Right cardiac atrium (tissue), 5 donors: ENCODE measurements around the gene PCED1A. TPM values are rescaled to one million over a fixed set of nuclear protein-coding genes. Genes with fewer than 3 reads are reported as not detected.
A peak's percentile ranks its signal among the peaks of the same experiment; 100 is the strongest.

Experiments
- ATAC-seq, 2 donors: fragments of 200-7000 bp; cut with Tn5 transposase; one replicate each; pipeline versions ENCODE4 v1.8.0 to v1.9.1; 2020; ENCODE audit warnings: moderate library complexity in 2 of 2, mild to moderate bottlenecking in 1 of 2
- DNase-seq, 3 donors: peaks; one replicate each; pipeline ENCODE4 v3.0.0-alpha.2; 2020
- H3K27ac ChIP-seq: one replicate; pipeline ENCODE4 v1.5.1; 2013; ENCODE audit warnings: mild to moderate bottlenecking, low read length, control low read depth, moderate library complexity
- H3K27me3 ChIP-seq: one replicate; pipeline ENCODE4 v1.6.1; 2013; ENCODE audit not compliant: control insufficient read depth, insufficient read depth
- H3K4me1 ChIP-seq: one replicate; pipeline ENCODE4 v1.6.1; 2013; ENCODE audit warnings: low read length; ENCODE audit not compliant: control insufficient read depth, insufficient read depth
- H3K4me3 ChIP-seq: one replicate; pipeline ENCODE4 v1.5.1; 2013; ENCODE audit warnings: low read length, control low read depth
- H3K9me3 ChIP-seq: one replicate; pipeline ENCODE4 v1.6.1; 2013; ENCODE audit warnings: low read length; ENCODE audit not compliant: control insufficient read depth
- WGBS: extraction: QIAGEN DNeasy Blood & Tissue Kit; methylation state at CpG from one replicate; pipeline ENCODE4 v1.1.7; 2013; 5-methylcytosine and 5-hydroxymethylcytosine counted together
- intact Hi-C, 4 donors: fragments of 100-400 bp; cut with DNase I; formaldehyde crosslinking; loops; one replicate each; pipeline versions ENCODE4 v1.11.0 to v1.14.0; 2022 to 2023
- long read RNA-seq, 4 donors: library from polyadenylated mRNA; unstranded; transcript quantifications; one replicate each; pipeline ENCODE4 v2.0.0, GENCODE V29; 2020 to 2021
- polyA plus RNA-seq: library from polyadenylated mRNA; stranded (reverse); fragments of 200-250 nt; gene quantifications from one replicate; pipeline ENCODE4 v1.2.3, GENCODE V29; 2013
- total RNA-seq, 4 donors: library from RNA; stranded (reverse); fragmentation: NEBNext Ultra II Directional; extraction: Animal tissue kit (Norgen Biotek cat#: 25700); gene quantifications; one replicate each; pipeline ENCODE4 v1.2.1, GENCODE V29; 2021
- donor health status: healthy with polysubstance abuse.
- donor health status: DM: no; HTN: yes; CAD: no.
- donor health status: DM: no; HTN: no; CAD: no.
- donor health status: DM: no; HTN: yes; CAD: no; lungs with severe emphysema.
- donor health status: DM: yes; HTN: yes; CAD: no.

The PCED1A gene, protein sequence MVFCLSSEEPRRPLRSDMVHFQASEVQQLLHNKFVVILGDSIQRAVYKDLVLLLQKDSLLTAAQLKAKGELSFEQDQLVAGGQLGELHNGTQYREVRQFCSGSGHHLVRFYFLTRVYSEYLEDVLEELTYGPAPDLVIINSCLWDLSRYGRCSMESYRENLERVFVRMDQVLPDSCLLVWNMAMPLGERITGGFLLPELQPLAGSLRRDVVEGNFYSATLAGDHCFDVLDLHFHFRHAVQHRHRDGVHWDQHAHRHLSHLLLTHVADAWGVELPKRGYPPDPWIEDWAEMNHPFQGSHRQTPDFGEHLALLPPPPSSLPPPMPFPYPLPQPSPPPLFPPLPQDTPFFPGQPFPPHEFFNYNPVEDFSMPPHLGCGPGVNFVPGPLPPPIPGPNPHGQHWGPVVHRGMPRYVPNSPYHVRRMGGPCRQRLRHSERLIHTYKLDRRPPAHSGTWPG
- total RNA-seq, result 10 to 100 TPM; 13.7 to 17.9 (median 17.2) TPM
- polyA plus RNA-seq, result 13.9 TPM
- long read RNA-seq, donor 1, transcript PCED1A-202 (8 exons, 2,016 nt), result major isoform, 10 of 29 reads
- long read RNA-seq, donor 1, partial matches to known transcripts, result 5 of 29 reads
- long read RNA-seq, donor 1, other reads (novel, unspliced or antisense), result 14 of 29 reads
- long read RNA-seq, donor 2, transcript PCED1A-202 (8 exons, 2,016 nt), result major isoform, 8 of 20 reads
- long read RNA-seq, donor 2, partial matches to known transcripts, result 4 of 20 reads
- long read RNA-seq, donor 2, other reads (novel, unspliced or antisense), result 8 of 20 reads
- long read RNA-seq, donor 3, partial matches to known transcripts, result 4 of 22 reads
- long read RNA-seq, donor 3, other reads (novel, unspliced or antisense), result 14 of 22 reads
- long read RNA-seq, donor 4, transcript PCED1A-202 (8 exons, 2,016 nt), result major isoform, 11 of 25 reads
- long read RNA-seq, donor 4, partial matches to known transcripts, result 3 of 25 reads
- long read RNA-seq, donor 4, other reads (novel, unspliced or antisense), result 11 of 25 reads

DNA sequence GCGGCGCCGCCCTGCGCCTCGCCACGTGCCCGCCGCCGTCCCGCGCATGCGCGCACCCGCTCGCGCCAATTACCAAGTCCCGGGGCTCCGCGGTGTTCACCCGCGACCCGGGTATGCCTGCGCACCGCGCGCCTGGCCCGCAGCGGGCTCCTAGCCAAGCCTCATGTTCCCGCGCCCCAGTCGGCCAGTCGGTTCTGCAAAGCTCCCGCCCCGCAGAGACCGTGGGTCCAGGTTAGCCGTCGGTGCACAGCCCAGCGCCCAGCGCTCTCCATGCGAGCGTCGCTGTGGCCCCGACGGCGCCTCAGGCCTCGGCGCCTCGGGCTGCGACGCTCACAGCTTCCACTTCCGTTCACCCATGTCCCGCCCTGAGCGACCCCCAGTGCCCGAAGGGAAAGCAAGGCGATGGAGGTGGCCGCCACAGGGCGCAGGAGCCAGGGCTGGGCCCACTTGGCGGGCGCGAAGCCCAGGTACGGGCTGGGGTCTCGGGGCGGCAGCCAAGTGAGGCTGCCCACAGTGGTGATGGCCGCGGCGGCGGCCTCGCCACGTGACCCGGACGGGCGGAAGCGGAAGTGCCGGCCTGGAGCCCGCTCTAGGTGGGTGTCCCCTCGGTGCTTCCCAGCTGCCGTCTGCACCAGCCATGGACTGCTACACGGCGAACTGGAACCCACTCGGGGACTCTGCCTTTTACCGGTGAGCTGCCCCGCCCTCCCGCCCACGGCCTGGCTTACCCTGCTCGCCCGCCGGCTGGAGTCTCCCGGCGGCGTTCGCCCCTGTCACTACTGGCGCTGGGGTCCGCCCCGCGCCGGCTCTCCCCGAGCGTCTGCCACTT is at the start of gene PCED1A, which contains the start of gene VPS16:
Gene PCED1A (minus strand): TSS at position 518 of the 829 bp plus-strand sequence. CDS start 743 bp downstream, outside the sequence.
Gene VPS16 (plus strand): TSS at position 608 of the 829 bp plus-strand sequence. CDS start 30 bp downstream, at position 638.
- ATAC-seq, result peak; percentile 99
- peak within 1 kb of the TSS; percentile 89 for H3K4me3 ChIP-seq
- no peaks in the 10 kb centered on the region for H3K27me3 ChIP-seq
- no peaks in the 10 kb centered on the region for H3K4me1 ChIP-seq
- WGBS, result 3% methylated on average over 98 of the region's 98 CpGs
- peak; percentile 91 to 96 (median 96) for DNase-seq
- intact Hi-C loops, result no loop called here
- no peaks in the 10 kb centered on the region for H3K9me3 ChIP-seq
- H3K27ac ChIP-seq, result peak within 1 kb of the TSS; percentile 91

DNA sequence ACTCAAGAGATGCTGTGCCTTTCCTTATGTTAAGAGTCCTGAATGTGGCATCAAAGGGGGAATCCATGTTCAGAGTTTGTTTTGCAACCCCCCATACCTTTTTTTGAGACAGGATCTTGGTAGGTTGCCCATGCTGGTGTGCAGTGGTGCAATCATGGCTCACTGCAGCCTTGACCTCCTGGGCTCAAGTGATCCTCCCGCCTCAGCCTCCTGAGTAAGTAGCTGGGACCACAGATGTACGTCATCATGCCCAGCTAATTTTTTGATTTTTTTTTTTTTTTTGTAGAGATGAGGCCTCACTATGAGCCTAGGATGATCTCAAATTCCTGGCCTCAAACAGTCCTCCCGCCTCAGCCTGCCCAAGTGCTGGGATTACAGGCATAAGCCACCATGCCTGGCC is 49.3 kb upstream of the PCED1A start:
- no peak for ATAC-seq
- no peak for DNase-seq
- intact Hi-C loops, result no loop called here
- Histone ChIP-seq H3K27me3 (no peaks in the 10 kb centered on the region), H3K9me3 (no peaks in the 10 kb centered on the region), H3K4me1 (peaks cover 1% of the 10 kb centered on the region), H3K4me3 (no peak overlapping the region), H3K27ac (no peak overlapping the region)
- 94% methylated on average over 3 of the region's 3 CpGs for WGBS

DNA sequence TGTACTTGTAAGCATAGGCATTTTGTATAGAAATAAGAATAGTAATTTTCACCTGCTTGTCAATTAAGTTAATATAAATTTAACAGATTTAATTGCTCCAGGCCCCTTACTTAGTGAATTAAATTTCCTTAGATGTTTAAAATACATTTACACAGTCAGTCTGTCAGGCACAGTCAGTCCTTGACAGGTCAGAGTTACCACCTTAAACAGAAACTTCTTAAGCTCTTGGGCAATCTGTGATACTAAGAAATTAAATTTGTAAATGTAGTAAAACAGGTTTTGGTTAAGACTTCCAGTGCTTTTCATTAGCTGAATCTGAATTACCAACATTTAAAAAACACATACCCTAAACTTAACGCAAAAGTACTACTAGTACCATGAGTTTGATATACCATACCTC is 48.8 kb upstream of the PCED1A start:
- intact Hi-C loops, result no loop called here

DNA sequence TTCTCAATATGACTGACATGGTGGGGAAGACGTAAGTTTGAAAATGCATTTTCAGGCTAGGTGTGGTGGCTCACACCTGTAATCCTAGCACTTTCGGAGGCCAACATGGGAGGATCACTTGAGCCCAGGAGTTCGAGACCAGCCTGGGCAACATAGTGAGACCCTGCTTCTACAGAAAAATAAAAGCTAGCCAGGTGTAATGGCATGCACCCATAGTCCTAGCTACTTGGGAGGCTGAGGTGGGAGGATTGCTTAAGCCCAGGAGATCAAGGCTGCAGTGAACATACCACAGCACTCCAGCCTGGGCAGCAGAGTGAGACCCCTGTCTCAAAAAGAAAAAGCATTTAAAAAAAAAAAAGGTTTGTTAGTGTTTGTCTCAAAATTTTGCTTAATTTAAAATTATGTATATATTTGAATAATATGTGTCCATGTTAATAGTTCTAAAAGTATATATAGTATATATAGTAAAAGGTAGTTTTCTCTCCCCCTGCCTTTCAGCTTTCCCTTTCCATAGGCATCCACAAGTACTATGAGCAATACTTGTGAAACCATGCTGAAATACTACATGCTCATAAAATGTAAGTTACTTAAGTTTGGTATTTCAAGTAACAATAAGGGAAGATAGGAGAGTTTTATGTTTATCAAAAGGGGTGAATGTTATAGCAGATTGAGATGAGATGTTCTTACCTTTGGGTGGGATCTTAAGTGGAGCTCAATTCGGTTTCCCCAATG is 47.9 kb upstream of the PCED1A start:
- 95% methylated on average over 4 of the region's 4 CpGs for WGBS
- Histone ChIP-seq H3K27me3 (no peaks in the 10 kb centered on the region), H3K27ac (no peak overlapping the region), H3K4me3 (no peak overlapping the region), H3K4me1 (peaks cover 3% of the 10 kb centered on the region), H3K9me3 (no peaks in the 10 kb centered on the region)
- intact Hi-C loops, result no loop called here
- DNase-seq, result no peak
- no peak for ATAC-seq

More for the DNA sequence above, 48.8 kb upstream of the PCED1A start:
- no peak for DNase-seq
- H3K27me3 ChIP-seq, result no peaks in the 10 kb centered on the region
- no peaks in the 10 kb centered on the region for H3K9me3 ChIP-seq
- no peak overlapping the region for H3K27ac ChIP-seq
- ATAC-seq, result no peak
- no peak overlapping the region for H3K4me3 ChIP-seq
- WGBS, result 96% methylated on average over 1 of the region's 1 CpG
- H3K4me1 ChIP-seq, result peaks cover 1% of the 10 kb centered on the region

DNA sequence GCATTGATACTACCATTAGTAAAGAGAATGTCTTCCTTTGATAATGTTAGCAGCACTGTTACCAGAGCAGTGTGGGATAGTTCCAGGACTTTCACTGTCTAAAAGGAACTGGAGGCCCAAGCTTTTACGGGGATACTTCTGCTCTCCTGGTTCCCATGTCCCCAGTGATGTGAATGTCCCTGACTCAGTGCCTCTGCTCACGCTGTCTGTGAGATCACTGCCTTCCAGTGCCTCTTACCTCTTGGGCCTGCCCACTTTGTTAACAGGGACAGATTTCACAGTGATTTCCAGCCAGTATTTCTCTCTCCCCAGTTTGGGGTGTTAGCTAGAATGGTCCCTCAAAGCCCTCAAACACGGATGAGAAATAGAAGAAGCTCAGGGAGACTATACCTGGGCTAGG is 47.3 kb upstream of the PCED1A start:
- WGBS, result 84% methylated on average over 3 of the region's 3 CpGs
- H3K4me3 ChIP-seq, result no peak overlapping the region
- H3K4me1 ChIP-seq, result peaks cover 3% of the 10 kb centered on the region
- H3K9me3 ChIP-seq, result no peaks in the 10 kb centered on the region
- ATAC-seq (no peak), DNase-seq (no peak)
- intact Hi-C loops, result no loop called here
- H3K27me3 ChIP-seq, result no peaks in the 10 kb centered on the region
- no peak overlapping the region for H3K27ac ChIP-seq

DNA sequence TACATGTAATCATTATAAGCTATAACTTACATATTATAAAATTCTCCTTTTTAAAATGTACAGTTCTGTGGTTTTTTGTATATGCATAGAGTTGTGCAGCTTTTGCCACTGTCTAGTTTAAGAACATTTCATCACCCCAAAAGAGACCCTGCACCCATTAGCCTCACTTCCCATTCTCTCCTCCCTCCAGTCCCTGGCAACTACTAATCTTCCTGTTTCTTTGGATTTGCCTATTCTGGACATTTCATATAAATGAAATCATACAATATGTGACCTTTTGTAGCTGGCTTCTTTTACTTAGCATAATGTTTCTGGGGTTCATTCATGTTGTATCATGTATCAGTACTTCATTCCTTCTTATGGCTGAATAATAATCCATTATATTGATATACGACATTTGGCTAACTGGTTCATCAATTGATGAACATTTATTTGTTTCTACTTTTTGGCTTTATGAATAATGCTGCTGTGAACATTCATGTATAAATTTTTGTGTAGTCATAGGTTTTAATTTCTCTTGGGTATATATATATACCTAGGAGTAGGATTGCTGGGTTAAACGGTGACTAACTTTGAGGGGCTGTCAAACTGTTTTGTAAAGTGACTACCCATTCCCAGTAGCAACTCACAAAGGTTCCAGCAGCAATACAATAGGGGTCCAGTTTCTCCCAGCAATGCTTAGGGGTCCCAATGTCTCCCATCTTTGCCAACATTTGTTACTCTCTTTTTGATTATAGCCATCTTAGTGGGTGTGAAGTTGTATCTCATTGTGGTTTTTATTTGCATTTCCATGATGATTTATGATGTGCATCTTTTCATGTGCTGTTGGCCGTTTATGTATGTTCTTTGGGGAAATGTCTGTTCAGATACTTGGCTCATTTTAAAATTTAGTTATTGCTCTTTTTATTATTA is 43.5 kb upstream of the PCED1A start:
- DNase-seq, result no peak
- no peak for ATAC-seq
- Histone ChIP-seq H3K4me3 (no peak overlapping the region), H3K4me1 (peaks cover 4% of the 10 kb centered on the region), H3K27me3 (no peaks in the 10 kb centered on the region), H3K9me3 (no peaks in the 10 kb centered on the region), H3K27ac (no peak overlapping the region)
- WGBS, result 79% methylated on average over 3 of the region's 3 CpGs
- intact Hi-C loops, result no loop called here

DNA sequence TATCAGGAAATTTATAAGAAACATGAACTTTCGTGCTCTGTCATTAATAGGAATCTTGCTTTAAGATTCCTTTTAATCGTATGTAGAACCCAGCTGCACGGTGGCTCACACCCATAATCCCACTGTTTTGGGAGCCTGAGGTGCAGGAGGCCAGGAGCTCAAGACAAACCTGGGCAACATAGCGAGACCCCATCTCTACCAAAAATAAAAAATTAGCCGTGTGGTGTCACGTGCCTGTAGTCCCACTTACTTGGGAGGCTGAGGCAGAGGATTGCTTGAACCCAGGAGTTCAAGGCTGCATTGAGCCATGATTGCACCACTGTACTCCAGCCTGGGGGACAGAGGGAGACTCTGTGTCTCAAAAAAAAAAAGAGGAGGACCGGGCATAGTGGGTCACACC is 40.2 kb upstream of the PCED1A start:
- WGBS, result 87% methylated on average over 7 of the region's 7 CpGs
- no peak for DNase-seq

DNA sequence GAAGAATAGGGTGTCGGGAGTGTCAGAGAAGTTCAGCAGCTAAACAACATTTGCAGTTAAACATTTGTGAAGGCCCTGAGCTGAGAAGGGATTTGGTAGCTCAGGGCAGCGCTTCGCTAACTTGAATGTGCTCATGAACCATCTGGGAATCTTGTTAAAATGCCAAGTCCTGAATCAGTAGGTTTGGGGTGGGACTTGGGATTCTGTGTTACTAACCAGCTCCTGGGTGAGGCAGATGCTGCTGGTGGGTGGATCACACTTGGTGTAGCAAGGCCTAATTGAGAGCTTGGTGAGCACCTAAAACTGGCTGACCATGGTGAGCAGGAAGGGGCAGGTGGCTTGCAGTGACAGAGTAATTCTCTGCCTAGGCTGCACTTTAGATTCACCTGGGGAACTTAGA is 38.7 kb upstream of the PCED1A start:
- 43% methylated on average over 3 of the region's 3 CpGs for WGBS
- no peaks in the 10 kb centered on the region for H3K27me3 ChIP-seq
- no peak for DNase-seq
- peak; percentile 42 to 70 for ATAC-seq
- H3K27ac ChIP-seq, result no peak overlapping the region
- H3K4me3 ChIP-seq, result no peak overlapping the region
- H3K9me3 ChIP-seq, result no peaks in the 10 kb centered on the region
- intact Hi-C loops, result loop anchor here in 1 of 4 donors (10.0 kb wide), 1 partner anchor 116 kb away; no protein-coding TSS in a partner anchor
- H3K4me1 ChIP-seq, result peaks cover 9% of the 10 kb centered on the region

More for the DNA sequence above, 40.2 kb upstream of the PCED1A start:
- no peak overlapping the region for H3K27ac ChIP-seq
- intact Hi-C loops, result no loop called here
- no peak for ATAC-seq
- no peak overlapping the region for H3K4me3 ChIP-seq
- peaks cover 6% of the 10 kb centered on the region for H3K4me1 ChIP-seq
- no peaks in the 10 kb centered on the region for H3K9me3 ChIP-seq
- no peaks in the 10 kb centered on the region for H3K27me3 ChIP-seq

DNA sequence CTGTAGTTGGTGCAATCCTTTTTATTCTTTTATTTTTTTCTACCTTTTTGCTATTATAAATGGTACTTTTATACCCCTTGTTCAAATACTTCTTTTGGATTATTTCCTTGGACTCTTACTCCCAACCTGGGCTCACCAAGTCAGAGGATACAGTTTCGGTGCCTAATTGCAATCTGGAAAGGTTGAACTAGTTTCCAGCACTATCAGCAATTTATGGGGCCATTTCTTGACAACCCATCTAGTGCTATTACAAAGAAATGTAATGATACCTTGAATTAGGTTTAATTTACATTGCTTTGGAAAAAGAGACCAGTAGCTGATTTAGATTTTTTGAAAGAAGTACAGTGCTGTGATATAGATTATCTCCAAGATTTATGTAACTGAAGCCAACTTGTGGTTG is 38.1 kb upstream of the PCED1A start:
- intact Hi-C loops, result loop anchor here in 1 of 4 donors (10.0 kb wide), 1 partner anchor 116 kb away; no protein-coding TSS in a partner anchor
- Histone ChIP-seq H3K27me3 (no peaks in the 10 kb centered on the region), H3K9me3 (no peaks in the 10 kb centered on the region), H3K4me1 (peaks cover 8% of the 10 kb centered on the region), H3K4me3 (no peak overlapping the region), H3K27ac (no peak overlapping the region)
- ATAC-seq (no peak), DNase-seq (no peak)
- WGBS, result 97% methylated on average over 1 of the region's 1 CpG
